GM18861 (cell line): ENCODE results near the gene CMC2.

ENCODE experiments used
- ATAC-seq: cut with Tn5 transposase; IDR thresholded peaks from one replicate; pipeline ENCODE4 v1.9.1; 2021; ENCODE audit not compliant: unreplicated experiment

The CMC2 gene

DNA sequence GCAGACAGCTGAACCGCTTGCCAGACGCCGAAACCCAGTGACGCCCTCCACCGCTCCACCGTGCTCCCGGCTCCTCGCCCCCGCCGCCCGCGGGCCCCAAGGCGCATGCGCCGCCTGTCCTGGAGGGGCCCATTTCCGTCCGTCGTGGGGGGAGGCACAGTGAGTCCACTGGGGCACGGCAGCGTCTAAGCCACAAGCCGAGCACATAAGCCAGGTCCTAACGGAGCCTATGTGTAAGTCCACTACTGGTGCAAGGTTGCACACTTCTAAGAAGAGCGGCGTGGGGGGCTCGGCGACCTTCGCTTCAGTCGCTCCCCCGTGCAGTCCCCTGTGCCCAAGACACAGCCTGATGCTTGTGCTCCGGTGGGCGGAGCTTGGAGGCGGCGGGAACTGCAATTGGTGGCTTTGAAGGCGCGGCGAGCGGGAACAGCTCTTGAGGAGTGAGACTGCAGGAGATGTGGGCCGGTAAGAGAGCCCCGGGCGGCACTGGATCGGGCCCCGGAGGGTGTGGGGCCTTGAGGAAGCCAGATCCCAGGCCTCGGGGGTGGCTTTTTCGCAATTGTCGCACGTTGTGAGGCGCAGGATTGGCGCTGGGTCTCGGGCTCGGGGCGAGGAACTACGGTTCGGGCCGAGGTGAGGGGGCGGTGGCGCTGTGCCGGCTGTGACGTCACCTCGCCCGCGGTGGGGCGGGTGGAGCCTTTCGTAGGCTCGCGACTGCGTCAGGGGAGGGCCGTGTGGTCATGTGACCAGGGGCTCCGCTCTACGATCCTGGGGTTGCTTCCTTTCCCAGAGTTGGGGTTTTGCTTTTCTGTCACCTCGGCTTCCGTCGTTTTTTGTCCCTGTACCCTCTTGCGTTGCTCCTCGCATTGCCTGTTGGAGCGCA lies at the start of gene CMC2, which contains the start of gene CENPN:
Gene CMC2, minus strand, starts transcription at position 73 of the 883 bp plus-strand sequence. CDS start 9,491 bp downstream, outside the sequence.
Gene CENPN, plus strand, starts transcription at position 402 of the 883 bp plus-strand sequence. CDS start 4,726 bp downstream, outside the sequence.
- ATAC-seq, result peak; percentile 72

DNA sequence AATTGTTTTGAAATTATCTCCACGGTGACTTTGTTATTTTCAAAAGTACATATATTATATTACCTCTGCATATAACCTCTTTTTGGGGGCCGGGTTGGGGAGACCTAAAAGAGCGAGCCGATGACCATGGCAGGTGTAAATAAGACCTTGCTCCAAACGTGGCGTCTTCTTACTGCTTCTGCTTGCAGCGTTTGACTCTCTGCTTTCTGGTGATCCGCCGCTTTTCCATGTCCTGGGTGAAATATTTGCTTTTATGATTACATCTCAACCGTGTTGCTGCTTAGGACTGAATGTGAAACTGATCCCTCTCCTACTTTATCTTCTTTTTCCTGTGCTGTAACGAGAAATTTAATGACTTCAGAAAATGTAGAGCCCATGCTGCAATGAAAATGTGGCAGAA lies 47.1 kb upstream of the CMC2 start:
- ATAC-seq, result no peak

DNA sequence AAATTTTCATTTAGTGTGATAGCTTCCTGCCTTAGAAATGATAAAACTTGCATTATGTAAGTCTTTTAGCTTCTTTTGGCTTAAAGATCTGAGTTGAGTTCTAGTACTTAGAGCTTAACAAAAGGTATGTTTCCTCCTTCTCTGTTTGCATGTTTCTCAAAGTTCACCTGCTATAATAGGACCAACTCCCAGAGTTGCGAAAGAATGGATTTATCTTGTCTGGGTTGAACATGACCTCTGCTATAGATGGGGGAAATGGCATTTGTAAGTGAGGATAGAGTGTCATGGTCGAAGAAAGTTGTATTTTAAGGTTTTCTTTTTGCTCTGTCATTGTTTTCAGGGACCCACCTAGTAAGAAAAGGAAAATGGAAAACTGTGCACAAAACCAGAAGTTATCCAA lies 36.1 kb upstream of the CMC2 start:
- ATAC-seq, result no peak

- no peak for ATAC-seq
Measured at GRCh38 chr16:81041696-81042095, 35.0 kb upstream of the CMC2 start.

- no peak for ATAC-seq
Measured at GRCh38 chr16:81040842-81041241, 34.2 kb upstream of the CMC2 start.

GRCh38 chr16:81040131-81040530 lies 33.4 kb upstream of the CMC2 start:
- ATAC-seq, result no peak

- no peak for ATAC-seq
Measured at GRCh38 chr16:81036751-81037350, 30.2 kb upstream of the CMC2 start.

GRCh38 chr16:81035975-81036750 lies 29.5 kb upstream of the CMC2 start:
- ATAC-seq, result peak; percentile 42

DNA sequence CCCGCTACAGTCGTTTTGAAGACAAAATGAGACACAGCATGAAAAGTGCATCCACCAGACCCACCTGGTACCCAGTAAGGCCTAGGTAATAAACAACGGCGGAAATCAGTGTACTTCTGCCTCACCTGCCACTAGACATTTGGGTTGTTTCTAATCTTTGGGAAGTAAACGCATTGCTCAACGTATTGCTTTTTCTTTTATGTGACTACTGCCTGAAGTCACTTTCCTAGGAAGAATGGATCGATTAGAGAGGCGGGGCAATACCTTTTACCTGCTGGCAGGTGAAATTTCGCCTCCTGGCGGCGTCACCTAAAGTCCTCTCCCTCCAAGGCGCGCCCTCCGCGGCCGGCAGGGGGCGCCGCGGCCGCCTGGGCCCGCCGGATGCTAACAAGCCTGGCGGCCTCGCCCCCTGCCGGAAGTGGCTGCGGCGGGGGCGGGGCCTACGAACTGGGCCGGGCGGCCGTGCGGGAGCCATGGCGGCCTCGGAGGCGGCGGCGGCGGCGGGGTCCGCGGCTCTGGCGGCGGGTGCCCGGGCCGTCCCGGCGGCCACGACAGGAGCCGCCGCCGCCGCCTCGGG lies 28.8 kb upstream of the CMC2 start, which contains the start of gene ATMIN:
Gene ATMIN, plus strand, starts transcription at position 445 of the 577 bp plus-strand sequence. Its CDS starts 29 bp downstream, at position 474.
- ATAC-seq, result peak; percentile 81

DNA sequence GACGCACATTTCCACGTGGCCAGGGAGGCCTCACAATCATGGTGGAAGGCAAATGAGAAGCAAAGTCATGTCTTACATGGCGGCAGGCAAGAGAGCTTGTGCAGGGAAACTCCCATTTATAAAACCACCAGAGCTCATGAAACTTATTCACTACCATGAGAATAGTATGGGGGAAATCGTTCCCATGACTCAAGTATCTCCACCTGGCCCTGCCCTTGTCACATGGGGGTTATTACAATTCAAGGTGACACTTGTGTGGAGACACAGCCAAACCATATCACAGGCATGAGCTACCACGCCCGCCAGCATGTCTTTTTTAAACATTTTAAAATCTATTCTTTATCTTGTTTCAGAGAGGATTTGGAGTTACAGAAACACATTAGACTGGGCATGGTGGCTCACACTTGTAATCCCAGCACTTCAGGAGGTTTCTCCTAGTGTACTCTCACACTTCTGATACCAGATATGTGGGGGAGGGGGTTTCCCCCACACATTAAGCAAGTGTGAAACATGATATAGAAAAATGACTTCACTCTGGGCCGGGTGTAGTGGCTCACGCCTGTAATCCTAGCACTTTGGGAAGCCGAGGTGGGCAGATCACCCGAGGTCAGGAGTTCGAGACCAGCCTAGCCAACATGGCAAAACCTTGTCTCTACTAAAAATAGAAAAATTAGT lies 23.4 kb upstream of the CMC2 start:
- no peak for ATAC-seq

DNA sequence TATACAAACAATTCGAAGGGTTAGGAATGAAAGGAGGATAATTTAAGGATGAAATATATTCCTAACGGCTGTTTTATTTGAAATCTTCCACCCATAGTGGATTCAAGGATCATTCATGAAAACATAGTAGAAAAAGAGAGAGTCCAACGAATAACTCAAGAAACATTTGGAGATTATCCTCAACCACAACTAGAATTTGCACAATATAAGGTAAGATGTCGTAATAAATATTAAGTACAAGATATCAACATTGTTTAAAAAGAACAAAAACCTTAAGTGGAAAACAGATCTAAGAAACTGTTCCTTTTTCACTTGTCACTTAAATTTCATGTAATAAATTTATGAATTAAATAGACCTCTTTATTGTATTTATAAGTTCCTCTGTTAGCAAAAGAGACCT lies 19.7 kb upstream of the CMC2 start:
- no peak for ATAC-seq

DNA sequence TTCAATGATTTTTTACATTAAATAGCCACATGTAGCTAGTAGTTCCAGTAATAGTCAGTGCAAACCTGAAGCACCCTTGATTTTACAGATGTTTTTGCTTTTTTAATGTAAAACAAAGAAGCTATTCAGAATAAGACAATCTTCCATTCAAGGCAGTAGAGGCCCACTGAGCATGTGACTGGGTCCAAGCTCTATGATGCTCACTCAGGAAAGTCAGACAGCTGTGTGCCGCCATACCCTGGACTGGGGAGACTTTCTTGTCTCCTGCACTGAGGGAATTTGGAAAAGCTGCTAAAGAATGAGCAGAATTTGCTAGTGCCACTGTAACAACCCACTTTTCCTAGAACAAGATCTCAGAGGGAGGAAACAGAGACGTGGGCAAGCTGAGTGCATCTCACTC lies 11.8 kb upstream of the CMC2 start:
- no peak for ATAC-seq

DNA sequence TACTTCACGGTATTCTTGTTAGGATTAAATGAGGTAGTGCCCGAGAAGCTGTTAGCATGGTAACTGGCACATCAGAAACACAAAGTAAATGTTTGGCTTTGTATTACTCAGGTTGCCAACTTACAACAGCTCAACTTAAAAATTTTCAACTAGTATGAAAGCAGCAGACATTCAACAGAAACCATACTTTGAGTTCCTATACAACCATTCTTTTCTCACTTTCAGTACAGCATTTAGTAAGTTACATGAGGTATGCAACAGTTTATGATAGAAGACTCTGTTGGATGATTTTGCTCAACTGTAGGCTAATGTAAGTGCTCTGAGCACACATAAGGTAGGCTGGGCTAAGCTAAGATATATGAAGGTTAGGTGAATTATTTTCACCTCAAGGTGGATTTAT lies 8.0 kb upstream of the CMC2 start:
- no peak for ATAC-seq

DNA sequence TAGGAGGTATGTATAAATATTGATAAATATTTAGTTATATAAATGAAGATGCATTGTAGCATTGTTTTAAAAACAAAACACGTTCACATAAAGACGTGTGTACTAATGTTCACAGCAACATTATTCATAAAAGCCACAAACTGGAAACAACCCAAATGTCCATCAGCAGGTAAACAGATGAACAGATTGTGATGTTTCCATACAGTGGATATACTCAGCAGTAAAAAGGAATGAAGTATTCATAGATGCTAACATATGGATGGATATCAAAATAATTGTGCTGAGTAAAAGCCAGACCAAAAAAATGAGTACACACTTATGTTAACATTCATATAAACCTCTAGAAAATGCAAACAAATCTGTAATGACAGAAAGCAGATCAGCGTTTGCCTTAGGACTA lies 6.3 kb upstream of the CMC2 start:
- ATAC-seq, result no peak

DNA sequence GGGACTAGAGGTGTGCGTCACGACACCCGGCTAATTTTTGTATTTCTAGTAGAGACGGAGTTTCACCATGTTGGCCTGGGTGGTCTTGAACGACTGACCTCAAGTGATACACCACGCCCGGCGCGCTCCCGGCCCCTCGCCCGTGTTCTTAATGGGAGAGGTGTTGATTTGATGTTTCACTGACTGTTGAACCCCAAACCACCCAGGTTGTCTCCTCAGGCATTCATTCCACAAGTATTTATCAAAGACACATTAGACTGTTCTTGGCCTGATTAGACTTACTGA lies 1.8 kb upstream of the CMC2 start:
- no peak for ATAC-seq

GRCh38 chr16:81006211-81006812 lies 373 bp downstream of the CMC2 start:
- peak; percentile 11 for ATAC-seq

- ATAC-seq, result no peak
Measured at GRCh38 chr16:81005610-81006161, 999 bp downstream of the CMC2 start.

GRCh38 chr16:81004646-81005353 lies 1.9 kb downstream of the CMC2 start:
- no peak for ATAC-seq
